ENCODE results near the gene NKX1-1.

NKX1-1 gene

DNA sequence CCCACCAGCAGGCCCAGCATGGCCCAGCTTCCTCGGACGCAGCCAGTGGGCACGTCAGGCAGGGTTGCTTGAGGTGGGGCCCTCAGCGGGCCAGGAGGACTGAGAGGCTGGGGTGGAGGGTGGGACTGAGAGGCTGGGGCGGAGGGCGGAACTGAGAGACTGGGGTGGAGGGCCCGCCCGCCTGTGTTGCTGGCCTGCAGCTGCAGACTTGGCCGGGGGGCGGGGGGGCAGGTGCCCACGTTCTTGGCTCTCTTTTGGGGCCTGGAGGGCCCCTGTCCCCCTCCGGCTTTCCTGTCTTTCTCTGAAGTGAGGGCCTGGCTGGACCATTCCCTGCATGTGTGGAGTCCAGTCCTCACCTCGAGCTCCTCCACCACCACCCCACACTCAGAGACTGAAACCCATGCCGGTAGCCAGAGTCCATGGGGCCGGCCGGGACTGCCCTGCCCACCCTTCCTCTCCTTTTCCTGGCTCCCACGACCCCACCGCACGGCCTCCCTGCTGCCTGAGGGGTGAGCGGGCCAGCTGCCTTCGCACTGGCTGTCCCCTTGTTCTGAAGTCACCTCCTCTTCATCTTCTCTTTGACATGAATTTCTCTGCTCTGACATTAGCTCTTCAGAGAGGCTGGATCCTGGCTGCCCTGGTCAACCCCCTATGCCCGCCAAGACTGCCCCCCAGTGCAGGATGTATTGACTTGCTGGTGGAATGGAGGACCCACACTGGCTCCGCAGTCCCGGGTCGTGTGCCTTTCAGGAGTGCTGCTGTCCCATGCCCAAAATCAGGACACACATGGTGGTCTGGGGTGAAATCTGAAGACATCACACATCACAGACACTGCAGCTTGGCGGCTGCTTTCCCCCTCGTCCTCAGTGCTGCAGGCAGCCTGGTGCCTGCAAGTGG lies 10.1 kb upstream of the NKX1-1 start:
- DNase-seq = no peak

DNA sequence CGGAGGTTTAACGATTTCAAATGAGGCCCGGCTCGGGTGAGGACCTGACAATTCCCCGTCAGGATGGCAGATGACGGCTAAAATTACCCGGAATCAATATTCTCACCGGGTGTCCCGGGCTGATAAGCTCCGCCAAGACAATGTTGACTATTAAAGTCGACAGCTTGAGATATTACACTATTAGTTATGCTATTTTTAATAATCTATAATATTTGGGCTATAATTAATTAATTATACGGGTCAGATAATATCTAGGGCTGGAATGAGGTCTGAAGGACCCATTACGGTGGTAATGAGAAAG lies 9.4 kb upstream of the NKX1-1 start:
- DNase-seq = no peak

DNA sequence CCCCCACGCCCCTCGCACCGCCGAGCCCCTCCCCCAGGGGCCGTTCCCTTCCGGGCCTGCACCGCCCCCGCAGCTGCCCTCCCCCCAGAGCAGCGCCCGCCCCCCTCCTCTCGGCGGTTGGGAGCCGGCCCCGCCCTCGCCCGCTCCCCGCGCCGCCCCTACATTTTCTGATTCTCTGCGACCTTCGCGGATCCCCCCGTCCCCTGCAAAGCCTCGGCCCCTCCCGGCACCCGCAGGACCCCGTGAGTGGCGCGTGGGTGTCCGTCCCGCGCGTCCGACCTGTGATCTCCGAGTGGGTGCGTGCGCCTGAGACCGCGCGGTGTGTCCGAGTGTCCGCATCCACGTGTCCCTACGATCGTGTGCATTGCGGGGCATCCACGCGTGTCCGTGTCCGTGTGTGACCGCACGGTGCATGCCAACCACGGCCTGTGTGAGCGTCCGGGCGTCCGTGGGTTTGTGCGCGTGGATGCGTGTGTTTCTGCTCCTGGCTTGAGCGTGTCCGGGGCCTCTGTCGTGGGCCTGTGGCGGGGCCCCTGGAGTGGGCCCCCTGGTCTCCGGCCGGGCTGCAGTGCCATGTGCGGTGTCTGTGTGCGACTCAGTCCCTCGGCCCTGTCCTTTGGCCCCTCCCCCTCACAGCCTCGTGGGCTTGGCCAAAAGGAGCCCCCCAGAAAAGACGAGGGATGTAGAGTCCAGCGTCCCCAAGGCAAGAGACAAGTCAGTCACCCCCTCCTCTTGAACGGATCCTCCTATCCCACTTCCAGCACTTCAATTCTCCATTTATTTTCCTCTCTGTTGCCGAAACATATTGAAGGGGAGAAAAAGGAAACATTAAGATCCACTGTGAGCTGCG lies 8.8 kb upstream of the NKX1-1 start:
- DNase-seq = no peak

DNA sequence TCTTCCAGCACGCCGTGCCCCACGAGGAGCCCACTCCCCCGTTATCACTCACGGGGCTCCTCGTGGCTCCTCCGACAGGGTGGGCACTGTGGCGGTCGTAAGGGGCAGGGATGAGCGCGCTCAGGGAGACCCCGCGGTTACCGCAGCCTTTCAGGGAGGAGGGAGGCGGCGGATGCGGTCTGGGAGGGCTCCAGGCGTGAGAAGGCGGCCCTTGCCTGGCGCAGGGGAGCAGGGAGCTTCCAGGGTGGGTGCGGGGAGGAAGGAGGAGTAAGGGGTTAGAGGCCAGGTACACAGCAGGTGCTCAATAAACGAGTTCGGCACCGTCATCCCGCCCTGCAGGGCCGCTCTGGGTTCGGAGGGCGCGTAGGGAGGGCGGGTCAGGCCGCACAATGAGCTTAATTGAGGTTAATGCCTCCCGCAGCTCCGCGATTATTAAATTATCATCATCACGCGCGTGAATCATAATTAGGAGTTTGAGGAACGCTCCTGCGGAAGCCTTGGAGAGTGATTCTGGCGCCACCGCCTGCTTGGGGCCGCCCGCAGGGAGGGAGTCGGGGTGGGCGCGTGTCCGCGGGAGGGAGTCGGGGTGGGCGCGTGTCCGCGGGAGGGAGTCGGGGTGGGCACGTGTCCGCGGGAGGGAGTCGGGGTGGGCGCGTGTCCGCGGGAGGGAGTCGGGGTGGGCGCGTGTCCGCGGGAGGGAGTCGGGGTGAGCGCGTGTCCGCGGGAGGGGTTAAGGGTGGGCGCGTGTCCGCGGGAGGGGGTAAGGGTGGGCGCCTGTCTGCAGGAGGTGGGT lies 7.6 kb upstream of the NKX1-1 start:
- DNase-seq = no peak

DNA sequence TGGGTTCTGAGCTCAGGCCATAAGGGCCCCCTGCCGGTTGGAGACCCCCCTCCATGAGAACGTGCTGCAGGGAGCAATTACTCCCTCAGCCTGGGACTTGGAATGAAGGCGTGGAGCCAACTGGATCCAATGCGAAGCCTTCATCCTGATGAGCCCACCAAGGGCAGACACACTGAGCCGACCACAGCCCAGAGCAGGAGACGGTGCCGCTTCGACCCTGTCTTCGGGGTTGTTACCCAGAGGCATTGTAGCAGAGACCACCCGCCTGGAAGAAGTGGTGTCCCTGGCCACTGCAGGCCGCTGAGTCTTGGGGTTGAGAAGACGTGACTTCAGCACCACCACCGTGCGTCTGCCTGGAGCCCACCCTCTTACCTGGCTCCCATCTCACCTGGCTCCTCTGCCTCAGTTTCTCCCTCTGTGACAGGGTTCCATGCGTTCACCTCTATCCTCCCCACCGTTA lies 7.0 kb upstream of the NKX1-1 start:
- no peak for DNase-seq

DNA sequence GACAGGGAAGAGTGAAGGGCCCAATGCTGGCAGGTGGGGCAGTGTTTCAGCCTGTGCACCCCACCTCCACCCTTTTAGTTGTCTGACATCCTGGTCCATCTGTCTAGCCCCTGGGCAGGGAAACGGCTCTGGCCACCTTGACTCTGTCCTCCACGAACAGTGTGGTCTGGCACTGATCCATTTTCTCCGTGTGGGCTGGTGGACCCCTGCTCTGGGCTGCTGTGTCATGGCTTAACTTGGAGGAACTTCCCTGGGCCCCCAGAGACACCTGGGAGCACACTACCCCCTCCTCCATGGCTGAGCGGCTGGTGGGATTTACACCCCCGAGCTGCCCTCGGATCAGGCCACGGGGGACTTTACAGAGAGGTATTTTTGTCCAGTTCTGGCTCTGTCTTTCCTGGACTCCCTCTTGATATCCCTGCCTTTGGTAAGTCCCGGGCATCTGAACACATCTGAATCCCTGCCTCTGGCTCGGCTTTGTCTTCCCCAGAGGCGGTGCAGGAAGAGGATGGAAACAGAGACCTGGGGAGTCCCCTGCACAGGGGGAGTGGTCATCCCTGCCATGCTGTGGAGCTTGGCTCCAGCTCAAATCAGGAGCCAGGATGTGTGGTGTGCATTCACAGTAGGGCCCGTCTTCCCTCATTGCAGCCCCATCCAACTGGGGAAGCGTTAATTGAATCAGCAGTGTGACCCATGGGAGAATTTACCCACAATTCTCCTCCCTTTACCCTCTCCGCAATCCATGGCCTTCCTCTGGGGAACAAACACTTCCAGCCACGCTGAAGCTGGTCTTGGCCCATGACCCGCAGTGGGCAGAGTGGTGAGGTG lies 6.3 kb upstream of the NKX1-1 start:
- DNase-seq = no peak

DNA sequence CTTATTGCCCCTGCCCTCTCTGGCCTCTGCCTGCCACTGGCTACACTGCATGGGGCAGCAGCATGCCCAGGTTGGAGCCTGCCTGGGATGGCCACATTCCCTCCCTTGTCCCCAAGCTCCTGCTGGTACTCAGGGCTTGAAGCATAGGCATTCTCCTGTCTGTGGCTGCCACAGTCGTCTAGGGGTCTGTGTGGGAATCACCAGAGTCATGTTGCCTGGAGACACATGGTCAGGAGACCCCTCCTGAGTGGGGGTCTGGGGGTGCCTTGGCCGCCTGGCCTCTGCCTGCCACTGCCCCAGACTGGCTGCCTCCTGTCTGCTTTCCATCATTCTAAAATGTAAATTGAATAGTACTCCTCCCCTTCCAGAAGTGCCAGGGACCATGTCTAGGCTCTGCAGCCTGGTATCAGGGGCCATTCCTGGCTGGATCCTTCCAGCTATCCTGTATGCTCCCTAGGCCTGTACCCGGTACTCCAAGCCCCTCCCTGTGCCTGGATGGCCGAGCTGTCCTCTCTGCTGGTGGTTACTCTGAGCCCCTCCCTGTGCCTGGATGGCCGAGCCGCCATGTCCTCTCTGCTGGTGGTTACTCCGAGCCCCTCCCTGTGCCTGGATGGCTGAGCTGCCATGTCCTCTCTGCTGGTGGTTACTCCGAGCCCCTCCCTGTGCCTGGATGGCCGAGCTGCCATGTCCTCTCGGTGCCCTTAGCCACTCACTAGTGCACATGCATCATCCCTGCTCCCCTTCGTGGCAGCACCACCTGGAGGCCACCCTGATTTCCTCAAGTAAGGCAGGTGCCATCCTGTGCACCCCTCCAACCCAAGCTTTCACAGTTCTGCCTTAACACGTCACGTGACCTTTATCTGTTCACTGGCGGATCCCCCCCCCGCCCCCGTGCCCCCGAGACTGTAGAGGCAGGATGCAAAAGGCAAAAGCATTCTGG lies 5.5 kb upstream of the NKX1-1 start:
- DNase-seq = no peak

DNA sequence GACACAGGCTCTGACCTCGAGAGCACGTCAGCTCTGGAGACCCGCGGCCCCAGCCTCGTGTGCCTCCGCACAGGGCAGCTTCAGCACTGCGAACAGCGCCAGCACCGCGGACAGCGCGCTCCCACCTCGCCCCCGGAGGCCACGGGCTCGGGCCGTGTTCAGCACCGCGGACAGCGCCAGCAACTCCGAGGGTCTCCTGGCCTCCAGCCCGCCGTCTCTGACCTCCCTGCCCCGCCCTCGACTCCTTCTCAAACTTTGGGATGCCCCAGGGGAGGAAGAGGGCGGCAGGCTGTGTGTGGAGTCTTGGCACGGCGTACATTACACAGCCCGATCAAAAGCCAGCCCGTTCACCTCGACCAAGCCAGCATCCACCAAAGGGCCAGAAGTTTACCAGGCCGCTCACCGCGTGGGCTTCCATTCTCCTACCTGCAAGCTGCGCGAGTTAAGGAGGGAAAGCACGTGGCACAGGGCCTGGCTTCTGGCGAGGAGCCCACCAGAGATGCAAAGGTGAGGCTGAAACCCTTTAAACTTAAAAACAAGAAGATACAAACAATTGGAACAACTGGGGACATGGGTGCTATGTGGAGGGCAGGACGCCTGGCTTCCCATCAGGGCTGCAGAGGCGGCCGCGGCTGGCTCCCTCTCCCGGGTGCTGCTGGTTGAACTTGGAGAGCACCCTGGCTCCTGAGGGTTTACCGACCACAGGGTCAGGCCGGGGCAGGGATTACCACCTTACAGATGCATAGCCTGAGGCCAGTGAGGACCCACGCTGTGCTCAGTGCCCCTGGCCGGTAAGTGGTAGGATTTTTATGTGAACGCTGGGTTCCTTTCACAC lies 4.5 kb upstream of the NKX1-1 start:
- DNase-seq = no peak

DNA sequence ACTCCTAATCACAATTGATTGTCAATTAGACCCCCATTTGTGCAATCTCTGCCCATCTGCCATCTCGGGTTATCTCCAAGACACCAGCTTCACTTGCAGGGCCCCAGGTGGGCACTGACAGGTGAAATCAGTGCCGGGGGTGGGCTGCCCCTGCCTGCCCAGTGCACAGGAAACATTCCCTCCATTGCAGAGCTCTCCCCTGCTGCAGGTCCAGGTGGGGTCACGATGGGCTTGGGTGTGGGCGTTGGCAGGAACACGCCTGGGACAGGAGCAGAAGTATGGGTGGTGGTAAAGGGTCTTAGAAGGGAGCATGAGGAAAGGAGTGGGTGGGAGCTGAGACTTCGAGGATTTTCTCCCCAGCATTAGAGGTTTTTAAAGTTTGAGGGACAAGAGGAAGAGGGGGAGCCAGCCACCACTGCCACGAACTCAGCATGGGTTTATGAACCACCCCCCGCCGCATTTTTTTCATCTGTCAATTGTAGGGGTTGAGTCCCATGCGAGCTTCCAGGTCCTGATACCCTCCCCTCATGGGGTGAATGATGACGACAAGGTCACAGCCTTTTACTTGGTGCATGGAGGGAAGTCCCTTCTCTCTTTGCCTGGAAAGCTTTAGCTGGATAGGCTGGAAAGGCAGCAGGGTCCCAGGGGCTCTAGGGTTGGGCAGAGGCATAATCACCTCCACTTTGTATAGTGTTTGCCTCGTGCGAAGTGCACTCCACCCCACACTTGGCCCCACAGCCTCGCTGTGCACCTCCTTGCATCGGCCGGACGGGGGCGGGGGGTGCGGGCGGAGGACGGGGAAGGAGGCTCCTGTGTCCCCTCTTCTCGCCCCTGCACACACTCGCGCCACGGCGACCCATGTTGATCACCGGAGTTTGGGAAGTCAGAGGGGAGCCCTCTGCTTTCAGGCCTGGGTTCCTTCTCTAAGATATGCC lies 3.5 kb upstream of the NKX1-1 start:
- DNase-seq = no peak

DNA sequence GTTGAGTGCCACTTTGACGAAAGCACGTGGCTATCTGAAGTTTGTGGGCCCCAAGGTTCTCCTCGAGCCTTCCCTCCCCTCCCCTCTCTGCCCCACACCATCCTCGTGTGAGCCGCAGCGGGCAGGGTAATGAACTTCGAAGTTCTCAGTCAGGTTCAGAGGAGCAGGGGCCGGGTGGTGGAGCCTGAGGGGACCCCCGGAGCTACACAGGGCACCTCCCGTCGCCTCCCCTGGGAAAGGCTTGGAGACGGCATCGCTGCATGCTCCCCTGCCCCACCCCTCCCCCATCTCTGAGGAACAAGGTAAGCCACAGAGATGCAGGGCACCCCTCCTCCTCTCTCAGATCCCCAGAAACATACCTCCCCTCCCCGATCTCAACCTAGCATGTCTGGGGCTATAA lies 2.8 kb upstream of the NKX1-1 start:
- no peak for DNase-seq

DNA sequence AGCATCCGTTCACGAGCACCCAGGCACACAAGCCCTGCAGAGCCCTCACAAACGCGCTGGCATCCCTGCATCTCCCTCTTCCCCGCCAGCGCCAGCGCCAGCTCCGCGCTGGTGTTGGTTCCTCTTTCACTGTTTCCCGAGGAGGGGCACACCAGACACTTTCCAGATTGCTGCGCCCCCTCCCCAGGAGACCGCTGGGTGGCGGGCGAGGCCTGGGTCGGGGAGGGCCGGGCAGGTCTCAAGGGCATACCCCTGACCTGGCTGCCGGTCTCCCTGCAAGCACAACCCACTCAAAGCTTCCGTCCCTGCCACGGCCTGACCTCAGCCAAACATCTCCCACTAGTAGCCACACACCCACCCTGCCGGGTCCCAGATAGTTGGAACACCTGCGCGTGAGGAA lies 2.2 kb upstream of the NKX1-1 start:
- no peak for DNase-seq

DNA sequence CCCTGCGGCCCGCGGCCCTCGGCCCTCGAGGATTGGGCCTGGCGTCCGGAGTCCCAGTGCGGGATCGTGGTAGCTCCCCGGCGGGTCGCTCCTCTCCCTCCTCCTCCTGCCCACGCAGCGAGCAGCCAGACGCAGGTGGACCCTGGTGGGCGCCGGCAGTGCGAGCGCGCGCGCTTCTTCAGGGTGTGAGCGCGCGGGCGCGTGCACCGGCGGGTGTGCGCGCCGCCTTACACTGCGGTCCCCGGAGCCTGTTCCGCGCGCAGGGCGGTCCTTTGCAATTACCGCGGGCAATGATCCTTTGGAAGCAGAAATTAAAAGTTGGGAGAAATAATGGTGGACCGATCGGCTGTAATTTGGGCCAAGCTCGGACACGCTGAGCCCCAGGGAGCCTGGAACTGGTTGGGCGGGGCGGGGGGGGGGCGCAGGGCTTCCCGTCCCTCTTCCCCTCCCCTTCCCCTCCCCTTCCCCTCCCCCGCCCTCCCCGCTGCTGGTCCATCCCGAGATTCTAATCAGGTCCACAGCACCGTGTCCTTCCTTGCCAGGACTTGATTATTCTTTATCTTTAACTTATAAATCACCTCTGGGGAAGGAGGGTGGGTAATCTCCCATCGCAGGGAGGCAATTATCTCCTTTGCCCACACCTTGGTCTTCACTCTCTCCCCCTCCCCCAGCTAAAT lies 1.6 kb upstream of the NKX1-1 start:
- no peak for DNase-seq

DNA sequence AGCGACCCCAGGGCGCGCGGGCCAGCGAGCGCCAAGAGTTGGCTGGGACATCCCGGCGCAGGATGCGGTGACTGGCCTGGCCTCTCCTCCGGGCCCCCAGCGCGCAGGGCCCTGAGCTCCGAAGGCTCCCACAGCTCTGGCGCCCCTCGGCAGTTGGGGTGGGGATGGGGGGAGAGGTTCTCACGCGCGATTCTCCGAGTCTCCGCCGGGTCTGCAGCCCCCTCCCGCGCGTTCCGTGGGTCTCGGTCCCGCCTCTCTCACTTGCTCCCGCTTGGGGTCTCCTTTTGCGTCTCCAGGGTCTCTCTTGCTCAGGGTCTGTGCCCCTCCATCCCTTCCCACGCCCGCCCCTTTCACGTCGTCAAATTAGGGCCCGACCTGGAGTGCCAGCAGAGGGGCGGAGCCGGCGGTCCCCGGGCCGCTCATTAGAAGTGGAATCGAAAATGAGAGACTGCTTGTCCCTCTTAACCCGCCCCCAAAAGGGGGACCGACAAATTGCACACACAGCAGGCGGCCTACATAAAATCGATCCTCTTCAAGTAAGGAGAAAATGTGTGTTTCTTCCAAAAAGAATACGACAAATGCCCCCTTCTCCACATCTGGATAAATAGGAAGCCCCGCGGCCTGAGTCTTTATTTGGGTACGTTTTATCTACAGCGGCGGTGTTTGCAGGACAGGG lies 877 bp upstream of the NKX1-1 start:
- no peak for DNase-seq

DNA sequence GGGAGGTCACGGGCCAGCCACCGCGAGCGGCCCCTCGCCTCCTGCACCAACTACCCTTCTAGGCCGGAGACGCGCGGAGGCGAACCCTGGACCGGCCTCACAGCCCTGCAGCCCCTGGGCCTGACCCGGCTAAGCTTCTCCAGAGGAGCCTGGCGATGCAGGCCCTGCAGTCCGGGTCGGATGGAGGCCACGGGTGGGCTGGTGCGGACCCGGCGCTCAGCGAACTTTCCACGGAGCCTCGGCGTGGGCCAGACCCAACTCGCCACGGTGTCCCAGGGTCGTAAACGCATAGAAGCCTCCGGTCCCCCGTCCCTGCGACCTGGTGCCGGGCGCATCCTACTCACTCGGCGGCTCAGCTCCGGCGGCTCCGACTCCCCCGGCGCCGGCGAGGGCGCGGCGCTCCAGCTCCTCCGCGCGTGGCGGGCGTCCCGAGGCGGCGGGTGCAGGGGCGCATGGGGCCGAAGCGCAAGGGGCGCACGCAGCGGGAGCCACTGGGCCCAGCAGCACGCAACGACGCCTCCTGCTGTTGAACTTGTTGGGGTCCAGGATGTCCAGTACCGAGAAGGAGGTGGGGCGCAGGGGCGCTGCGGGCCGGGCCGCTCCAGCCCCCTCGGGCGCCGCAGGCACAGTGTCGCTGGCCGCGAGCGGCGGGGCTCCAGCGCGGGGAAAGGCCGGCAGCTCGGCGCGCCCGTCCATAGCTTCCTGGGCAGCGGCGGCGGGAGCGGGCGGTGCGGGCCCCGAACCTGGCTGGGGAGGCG lies 427 bp downstream of the NKX1-1 start:
- no peak for DNase-seq

DNA sequence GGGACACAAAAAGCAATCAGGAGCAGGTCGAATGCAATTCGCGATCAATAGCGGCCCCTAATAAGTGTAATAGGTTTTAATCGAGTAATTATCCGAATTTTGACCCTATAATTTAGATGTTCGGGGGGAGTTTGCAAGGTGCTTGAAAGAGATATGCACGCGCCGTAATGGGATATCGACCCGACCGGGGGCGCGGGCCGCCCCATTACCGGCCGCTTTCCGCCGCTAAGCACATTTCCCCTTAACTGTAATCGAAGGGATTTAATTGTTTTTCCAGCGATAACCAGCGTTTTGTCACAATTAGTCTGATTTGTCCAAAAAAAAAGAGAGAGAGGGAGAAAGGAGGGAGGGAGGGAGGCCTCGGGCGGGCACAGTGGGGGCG lies 997 bp downstream of the NKX1-1 start:
- DNase-seq = no peak

DNA sequence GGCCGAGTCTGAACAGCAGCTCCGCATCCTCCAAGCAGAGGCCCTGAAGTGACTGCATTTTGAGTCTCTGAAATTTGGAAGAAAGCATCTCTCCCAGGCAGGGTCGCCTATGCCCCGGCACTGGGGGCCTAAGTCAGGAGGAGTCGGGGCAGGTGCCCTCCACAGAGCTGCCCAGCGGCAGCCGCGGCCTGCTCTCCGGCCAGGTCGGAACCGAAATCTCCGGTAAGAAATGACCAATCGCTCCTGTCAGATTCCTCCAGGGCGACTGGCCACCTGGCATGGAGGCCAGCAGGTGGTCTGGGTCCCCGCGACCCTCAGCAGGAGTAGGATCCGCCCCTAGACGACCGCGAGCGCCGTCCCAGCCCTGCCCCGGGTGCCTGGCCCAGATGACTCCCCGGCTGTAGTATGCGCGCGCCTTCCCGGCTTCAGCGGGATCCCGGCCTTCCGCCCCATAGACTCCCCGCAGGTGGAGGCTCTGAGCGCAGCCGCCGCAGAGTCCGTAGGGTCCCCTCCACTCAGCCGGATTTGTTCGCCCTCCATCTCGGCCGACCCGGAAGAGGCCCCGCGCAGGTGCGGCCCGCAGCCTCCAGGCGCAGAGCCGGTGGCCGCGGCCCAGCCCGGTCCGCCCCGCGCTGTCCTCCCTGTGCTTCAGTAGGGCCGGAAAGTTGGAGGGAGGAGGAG lies 1.5 kb downstream of the NKX1-1 start:
- DNase-seq = no peak

Data from cerebellar nuclear complex (tissue), 1 donor.